Measurements from ENCODE around the gene OR5L2. TPM values are rescaled to one million over a fixed set of nuclear protein-coding genes. Genes with fewer than 3 reads are reported as not detected.

Gene OR5L2
- total and polyA plus RNA-seq, 2 of the 8 experiments (the other 6 are each of a cell fraction or from before 2014, with no cell fraction given) = not detected

GRCh38 chr11:55852141-55852540 is 25.1 kb downstream of the OR5L2 start:
- no peak overlapping the region for H3K23ac ChIP-seq (ENCODE audit: insufficient read length)
- WGBS, 2 experiments (ENCODE audit: extremely low coverage in 1 of 2, insufficient coverage in 1 of 2, insufficient read length in 1 of 2, insufficient replicate concordance in 2 of 2, low coverage in 1 of 2, low lambda C conversion rate in 2 of 2, missing lambda C conversion rate in 1 of 2) = 78% methylated on average over 1 of the region's 1 CpG; no CpG with 5 or more reads in 1 of the 2 experiments

More at GRCh38 chr11:55852141-55852540, 25.1 kb downstream of the OR5L2 start:
- Histone ChIP-seq H3K36me3 (ENCODE audit: control insufficient read depth in 2 of 4, insufficient read depth in 4 of 4, low read length in 3 of 4) (no peaks in the 10 kb centered on the region), H3K4me1 (replicated peaks in 1 of 4; ENCODE audit: control insufficient read depth in 3 of 4, insufficient read depth in 4 of 4, low read length in 3 of 4) (no peaks in the 10 kb centered on the region), H3K4me3 (ENCODE audit: extremely low read depth in 1 of 4, insufficient read depth in 2 of 4, low read depth in 3 of 4, low read length in 4 of 4) (no peak overlapping the region), H2BK12ac (ENCODE audit: low read depth, low read length) (no peak overlapping the region), H2AK5ac (ENCODE audit: low read depth, low read length) (no peak overlapping the region), H3K18ac (ENCODE audit: extremely low read depth, low read length) (no peak overlapping the region), H4K91ac (replicated peaks; ENCODE audit: insufficient read length, low read length) (no peak overlapping the region), H3K27ac (ENCODE audit: low read depth, low read length) (no peak overlapping the region), H4K20me1 (replicated peaks in 1 of 2; ENCODE audit: control insufficient read depth in 1 of 2, insufficient read depth in 2 of 2, low read length in 2 of 2) (no peaks in the 10 kb centered on the region), H2BK5ac (ENCODE audit: low read depth, low read length) (no peak overlapping the region), H3K4ac (replicated peaks; ENCODE audit: insufficient read length, low read depth, low read length) (no peak overlapping the region), H3K9me3 (ENCODE audit: insufficient read depth in 2 of 2, low read depth in 1 of 2, low read length in 1 of 2) (peaks cover 36 to 43% of the 10 kb centered on the region in 2 experiments), H3K4me2 (ENCODE audit: insufficient read depth in 1 of 2, low read depth in 2 of 2, low read length in 2 of 2) (no peak overlapping the region), H3K9ac (replicated peaks in 1 of 4; ENCODE audit: extremely low read depth in 1 of 4, low read depth in 3 of 4, low read length in 3 of 4) (no peak overlapping the region), H3K79me1 (ENCODE audit: low read depth, low read length) (no peaks in the 10 kb centered on the region), H3K56ac (replicated peaks; ENCODE audit: insufficient read length, low read depth, low read length) (no peak overlapping the region), H2BK15ac (ENCODE audit: low read length) (no peak overlapping the region), H3K79me2 (ENCODE audit: control insufficient read depth in 1 of 2, insufficient read depth in 2 of 2, low read length in 2 of 2) (no peaks in the 10 kb centered on the region), H3K23me2 (ENCODE audit: low read depth, low read length) (peaks cover 1% of the 10 kb centered on the region; the same call in 1 of the 2 replicates), H2BK120ac (replicated peaks; ENCODE audit: low read depth, low read length) (no peak overlapping the region), H3K27me3 (replicated peaks in 1 of 4; ENCODE audit: control insufficient read depth in 3 of 4, extremely low read depth in 1 of 4, insufficient read depth in 3 of 4, low read length in 3 of 4) (no peaks in the 10 kb centered on the region), H2BK20ac (ENCODE audit: low read length) (no peak overlapping the region), H4K8ac (ENCODE audit: extremely low read depth, insufficient read depth, low read length) (no peak overlapping the region), H2AFZ (ENCODE audit: low read length) (no peak overlapping the region), H4K5ac (ENCODE audit: insufficient read length, low read depth, low read length) (no peak overlapping the region), H3K14ac (ENCODE audit: insufficient read length) (no peak overlapping the region)
- ChIA-PET CTCF (ENCODE audit: partially characterized antibody) (no interaction called here), POLR2A (ENCODE audit: partially characterized antibody) (no interaction called here)
- no peak for DNase-seq (ENCODE audit: low read depth in 1 of 2, low spot score in 2 of 2)
- no peak for FAIRE-seq
- TF ChIP-seq GTF2F1 (IDR thresholded peaks at IDR 0.05; ENCODE audit: borderline replicate concordance, low read depth, low read length) = no peak
- no peak for TF ChIP-seq SAP30 (IDR thresholded peaks at IDR 0.05; ENCODE audit: insufficient read depth, insufficient replicate concordance, low read length)
- TF ChIP-seq POU5F1 (IDR thresholded peaks at IDR 0.05; ENCODE audit: low read depth, low read length) = no peak
- no peak for TF ChIP-seq FOSL1 (IDR thresholded peaks at IDR 0.05; ENCODE audit: insufficient read depth, low read depth, low read length)
- no peak for TF ChIP-seq RAD21 (IDR thresholded peaks at IDR 0.05 in 1 of 2, conservative IDR thresholded peaks at IDR 0.05 in 1 of 2; ENCODE audit: low read depth in 2 of 2, low read length in 2 of 2)

All from H1 (cell line).